Suprapubic skin (tissue), 4 donors: ENCODE measurements around the gene UBE2E2. TPM values are rescaled to one million over a fixed set of nuclear protein-coding genes. Genes with fewer than 3 reads are reported as not detected.

Experiments used
- DNase-seq, 2 donors: peaks; one replicate each; pipeline ENCODE4 v3.0.0-alpha.2; 2019; ENCODE audit warnings: low spot score in 2 of 2
- H3K27ac ChIP-seq: fragments of 200-600 bp; sonication (generic); one replicate; pipeline ENCODE4 v1.5.1; 2019
- H3K27me3 ChIP-seq: fragments of 200-600 bp; sonication (generic); one replicate; pipeline ENCODE4 v1.5.1; 2019
- H3K36me3 ChIP-seq: fragments of 200-600 bp; sonication (generic); one replicate; pipeline ENCODE4 v1.5.1; 2019
- H3K4me1 ChIP-seq: fragments of 200-600 bp; sonication (generic); one replicate; pipeline ENCODE4 v1.5.1; 2019
- H3K4me3 ChIP-seq: fragments of 200-600 bp; sonication (generic); one replicate; pipeline ENCODE4 v1.5.1; 2019; ENCODE audit warnings: mild to moderate bottlenecking
- H3K9me3 ChIP-seq: fragments of 200-600 bp; sonication (generic); one replicate; pipeline ENCODE4 v1.5.1; 2019
- CTCF ChIP-seq, 2 donors: fragments of 200-600 bp in 1 of 2; fragments of 450-650 bp in 1 of 2; sonication (generic) in 1 of 2; IDR thresholded peaks; one replicate each; pipeline ENCODE4 v1.5.1; 2016 to 2019; ENCODE audit warnings: antibody characterized with exemption in 2 of 2, mild to moderate bottlenecking in 1 of 2, moderate library complexity in 1 of 2
- EP300 ChIP-seq: sonication (generic); formaldehyde crosslinking; IDR thresholded peaks from one replicate; pipeline ENCODE4 v1.6.1; 2017; ENCODE audit warnings: antibody characterized with exemption
- POLR2A ChIP-seq, 2 donors: fragments of 450-650 bp; IDR thresholded peaks; one replicate each; pipeline ENCODE4 v1.6.1; 2017; ENCODE audit warnings: antibody characterized with exemption in 2 of 2, mild to moderate bottlenecking in 2 of 2, moderate library complexity in 2 of 2
- POLR2AphosphoS5 ChIP-seq, 3 donors: sonication (generic); formaldehyde crosslinking; IDR thresholded peaks; one replicate each; pipeline ENCODE4 v1.6.1; 2017; ENCODE audit warnings: antibody characterized with exemption in 3 of 3
- WGBS: methylation state at CpG from one replicate; pipeline ENCODE4 v1.1.5; 2018; 5-methylcytosine and 5-hydroxymethylcytosine counted together
- total RNA-seq, 4 donors: library from RNA; depleted of rRNA; stranded (reverse); fragments of >200 nt; gene quantifications; one replicate each; pipeline ENCODE4 v1.1.0, GENCODE V29; 2016

Gene UBE2E2
- total RNA-seq, 4 donors from 2014 or later = 30.2 to 65.4 (median 34.8) TPM

GRCh38 chr3:23537101-23537551, 334.0 kb downstream of the UBE2E2 start:
- whole genome bisulfite sequencing = 91% methylated on average over 4 of the region's 4 CpGs
- no peaks in the 10 kb centered on the region for H3K27me3 ChIP-seq
- DNase-seq = no peak
- H3K4me1 ChIP-seq = no peaks in the 10 kb centered on the region
- H3K27ac ChIP-seq = no peak overlapping the region
- no peak for TF ChIP-seq POLR2AphosphoS5 (IDR thresholded peaks at IDR 0.05)
- TF ChIP-seq CTCF (IDR thresholded peaks at IDR 0.05) = no peak
- TF ChIP-seq POLR2A (IDR thresholded peaks at IDR 0.05) = no peak
- no peak for TF ChIP-seq EP300
- H3K36me3 ChIP-seq = no peaks in the 10 kb centered on the region
- H3K4me3 ChIP-seq = no peak overlapping the region
- H3K9me3 ChIP-seq = no peaks in the 10 kb centered on the region

- no peak overlapping the region for H3K4me3 ChIP-seq
- no peak for TF ChIP-seq CTCF (IDR thresholded peaks at IDR 0.05)
- no peak for TF ChIP-seq POLR2A (IDR thresholded peaks at IDR 0.05)
- no peak for TF ChIP-seq EP300
- no peak for TF ChIP-seq POLR2AphosphoS5 (IDR thresholded peaks at IDR 0.05)
- H3K9me3 ChIP-seq = no peaks in the 10 kb centered on the region
- H3K36me3 ChIP-seq = no peaks in the 10 kb centered on the region
- H3K4me1 ChIP-seq = no peaks in the 10 kb centered on the region
- no peaks in the 10 kb centered on the region for H3K27me3 ChIP-seq
- no peak overlapping the region for H3K27ac ChIP-seq
- DNase-seq = no peak
- WGBS = 85% methylated on average over 2 of the region's 2 CpGs
Observed at GRCh38 chr3:23539185-23539584, 336.1 kb downstream of the UBE2E2 start.

DNA sequence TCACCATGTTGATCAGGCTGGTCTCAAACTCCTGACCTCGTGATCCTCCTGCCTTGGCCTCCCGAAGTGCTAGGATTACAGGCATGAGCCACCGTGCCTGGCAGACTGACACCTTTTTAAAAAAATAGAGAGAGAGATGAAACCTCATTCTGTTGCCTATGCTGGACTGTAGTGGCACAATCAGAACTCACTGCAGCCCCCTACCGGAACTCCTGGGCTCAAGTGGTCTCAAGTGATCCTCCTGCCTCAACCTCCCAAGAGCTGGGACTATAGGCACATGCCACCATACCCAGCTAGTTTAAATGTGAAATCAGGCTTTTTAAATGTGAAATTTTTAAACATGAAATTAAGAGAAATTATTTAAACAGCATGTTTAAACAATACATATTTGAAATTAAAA, 337.5 kb downstream of the UBE2E2 start:
- H3K27me3 ChIP-seq = no peaks in the 10 kb centered on the region
- H3K27ac ChIP-seq = no peak overlapping the region
- WGBS = 93% methylated on average over 4 of the region's 4 CpGs
- H3K36me3 ChIP-seq = no peaks in the 10 kb centered on the region
- TF ChIP-seq EP300 = no peak
- TF ChIP-seq POLR2AphosphoS5 (IDR thresholded peaks at IDR 0.05) = no peak
- TF ChIP-seq POLR2A (IDR thresholded peaks at IDR 0.05) = no peak
- TF ChIP-seq CTCF (IDR thresholded peaks at IDR 0.05) = no peak
- no peaks in the 10 kb centered on the region for H3K9me3 ChIP-seq
- no peak overlapping the region for H3K4me3 ChIP-seq
- H3K4me1 ChIP-seq = no peaks in the 10 kb centered on the region
- DNase-seq = no peak

- Histone ChIP-seq H3K9me3 (no peaks in the 10 kb centered on the region), H3K27me3 (no peaks in the 10 kb centered on the region), H3K4me1 (no peaks in the 10 kb centered on the region), H3K4me3 (no peak overlapping the region), H3K27ac (no peak overlapping the region), H3K36me3 (no peaks in the 10 kb centered on the region)
- TF ChIP-seq EP300 = no peak
- no peak for TF ChIP-seq POLR2AphosphoS5 (IDR thresholded peaks at IDR 0.05)
- 95% methylated on average over 4 of the region's 4 CpGs for WGBS
- DNase-seq = no peak
Observed at GRCh38 chr3:23542079-23542478, 339.0 kb downstream of the UBE2E2 start.

DNA sequence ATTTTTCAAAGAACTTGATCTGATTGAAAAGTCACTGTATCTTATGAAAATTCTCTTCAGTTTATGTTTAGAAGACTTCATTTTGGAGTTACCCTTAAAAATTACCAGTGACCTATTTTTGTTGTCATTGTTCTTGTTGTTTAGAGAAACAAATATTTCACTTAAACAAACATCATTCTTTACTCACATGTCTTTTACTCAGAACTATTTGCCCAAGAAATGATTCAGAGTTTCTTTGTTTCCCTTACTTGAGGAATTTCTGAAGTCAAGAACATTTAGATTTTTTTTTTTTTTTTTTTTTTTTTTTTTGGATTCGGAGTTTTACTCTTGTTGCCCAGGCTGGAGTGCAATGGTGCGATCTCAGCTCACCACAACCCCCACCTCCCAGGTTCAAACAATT, 343.1 kb downstream of the UBE2E2 start:
- Histone ChIP-seq H3K4me1 (no peaks in the 10 kb centered on the region), H3K36me3 (no peaks in the 10 kb centered on the region), H3K27ac (no peak overlapping the region), H3K9me3 (no peaks in the 10 kb centered on the region), H3K4me3 (no peak overlapping the region), H3K27me3 (no peaks in the 10 kb centered on the region)
- 81% methylated on average over 2 of the region's 2 CpGs for WGBS
- no peak for DNase-seq
- no peak for TF ChIP-seq EP300
- no peak for TF ChIP-seq POLR2A (IDR thresholded peaks at IDR 0.05)
- no peak for TF ChIP-seq POLR2AphosphoS5 (IDR thresholded peaks at IDR 0.05)
- no peak for TF ChIP-seq CTCF (IDR thresholded peaks at IDR 0.05)
